Cardiac fibroblast (primary cell): Measurements from ENCODE around the gene SMPDL3A.

Experiments used
- DNase-seq, 2 donors: peaks; one replicate each; pipeline versions ENCODE4 v3.0.0 to v3.0.0-alpha.2; 2010; ENCODE audit warnings: low read depth in 2 of 2
- H3K4me3 ChIP-seq, 2 donors: replicated peaks in 1 of 2; 1 replicate in 1 of 2; 2 replicates in 1 of 2; pipeline ENCODE4 v1.5.1; 2011; ENCODE audit warnings: low read depth in 2 of 2, low read length in 2 of 2, mild to moderate bottlenecking in 2 of 2, moderate library complexity in 1 of 2
- CTCF ChIP-seq: IDR thresholded peaks from one replicate; pipeline ENCODE4 v1.5.1; 2011; ENCODE audit warnings: low read depth, mild to moderate bottlenecking, low read length, inconsistent platforms

SMPDL3A gene

GRCh38 chr6:122809691-122810090, 20.6 kb downstream of the SMPDL3A start:
- DNase-seq: no peak
- no peak for TF ChIP-seq CTCF
- H3K4me3 ChIP-seq: no peak overlapping the region

GRCh38 chr6:122810189-122810588, 21.1 kb downstream of the SMPDL3A start:
- H3K4me3 ChIP-seq: no peak overlapping the region
- TF ChIP-seq CTCF: no peak
- no peak for DNase-seq

- no peak overlapping the region for H3K4me3 ChIP-seq
- TF ChIP-seq CTCF: no peak
- no peak for DNase-seq
Measured at GRCh38 chr6:122817358-122817757, 28.3 kb downstream of the SMPDL3A start.

GRCh38 chr6:122817766-122818165, 28.7 kb downstream of the SMPDL3A start:
- DNase-seq: no peak
- TF ChIP-seq CTCF: no peak
- no peak overlapping the region for H3K4me3 ChIP-seq

- DNase-seq: no peak
- TF ChIP-seq CTCF: no peak
- no peak overlapping the region for H3K4me3 ChIP-seq
Measured at GRCh38 chr6:122818866-122819265, 29.8 kb downstream of the SMPDL3A start.

GRCh38 chr6:122821095-122821494, 32.0 kb downstream of the SMPDL3A start:
- TF ChIP-seq CTCF: no peak
- no peak overlapping the region for H3K4me3 ChIP-seq
- no peak for DNase-seq

- no peak for TF ChIP-seq CTCF
- H3K4me3 ChIP-seq: no peak overlapping the region
- no peak for DNase-seq
Measured at GRCh38 chr6:122825163-122825562, 36.1 kb downstream of the SMPDL3A start.
